Bronchial smooth muscle cell (primary cell): ENCODE measurements around the gene SCYL2. TPM values are rescaled to one million over a fixed set of nuclear protein-coding genes. Genes with fewer than 3 reads are reported as not detected.

Source experiments
- total RNA-seq: library from RNA; depleted of rRNA; stranded (reverse); fragments of >200 nt; gene quantifications from 2 replicates; pipeline ENCODE4 v1.2.1, GENCODE V29; 2014

The SCYL2 gene, protein sequence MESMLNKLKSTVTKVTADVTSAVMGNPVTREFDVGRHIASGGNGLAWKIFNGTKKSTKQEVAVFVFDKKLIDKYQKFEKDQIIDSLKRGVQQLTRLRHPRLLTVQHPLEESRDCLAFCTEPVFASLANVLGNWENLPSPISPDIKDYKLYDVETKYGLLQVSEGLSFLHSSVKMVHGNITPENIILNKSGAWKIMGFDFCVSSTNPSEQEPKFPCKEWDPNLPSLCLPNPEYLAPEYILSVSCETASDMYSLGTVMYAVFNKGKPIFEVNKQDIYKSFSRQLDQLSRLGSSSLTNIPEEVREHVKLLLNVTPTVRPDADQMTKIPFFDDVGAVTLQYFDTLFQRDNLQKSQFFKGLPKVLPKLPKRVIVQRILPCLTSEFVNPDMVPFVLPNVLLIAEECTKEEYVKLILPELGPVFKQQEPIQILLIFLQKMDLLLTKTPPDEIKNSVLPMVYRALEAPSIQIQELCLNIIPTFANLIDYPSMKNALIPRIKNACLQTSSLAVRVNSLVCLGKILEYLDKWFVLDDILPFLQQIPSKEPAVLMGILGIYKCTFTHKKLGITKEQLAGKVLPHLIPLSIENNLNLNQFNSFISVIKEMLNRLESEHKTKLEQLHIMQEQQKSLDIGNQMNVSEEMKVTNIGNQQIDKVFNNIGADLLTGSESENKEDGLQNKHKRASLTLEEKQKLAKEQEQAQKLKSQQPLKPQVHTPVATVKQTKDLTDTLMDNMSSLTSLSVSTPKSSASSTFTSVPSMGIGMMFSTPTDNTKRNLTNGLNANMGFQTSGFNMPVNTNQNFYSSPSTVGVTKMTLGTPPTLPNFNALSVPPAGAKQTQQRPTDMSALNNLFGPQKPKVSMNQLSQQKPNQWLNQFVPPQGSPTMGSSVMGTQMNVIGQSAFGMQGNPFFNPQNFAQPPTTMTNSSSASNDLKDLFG
- 12.1 and 27.6 TPM in 2 replicates for total RNA-seq

DNA sequence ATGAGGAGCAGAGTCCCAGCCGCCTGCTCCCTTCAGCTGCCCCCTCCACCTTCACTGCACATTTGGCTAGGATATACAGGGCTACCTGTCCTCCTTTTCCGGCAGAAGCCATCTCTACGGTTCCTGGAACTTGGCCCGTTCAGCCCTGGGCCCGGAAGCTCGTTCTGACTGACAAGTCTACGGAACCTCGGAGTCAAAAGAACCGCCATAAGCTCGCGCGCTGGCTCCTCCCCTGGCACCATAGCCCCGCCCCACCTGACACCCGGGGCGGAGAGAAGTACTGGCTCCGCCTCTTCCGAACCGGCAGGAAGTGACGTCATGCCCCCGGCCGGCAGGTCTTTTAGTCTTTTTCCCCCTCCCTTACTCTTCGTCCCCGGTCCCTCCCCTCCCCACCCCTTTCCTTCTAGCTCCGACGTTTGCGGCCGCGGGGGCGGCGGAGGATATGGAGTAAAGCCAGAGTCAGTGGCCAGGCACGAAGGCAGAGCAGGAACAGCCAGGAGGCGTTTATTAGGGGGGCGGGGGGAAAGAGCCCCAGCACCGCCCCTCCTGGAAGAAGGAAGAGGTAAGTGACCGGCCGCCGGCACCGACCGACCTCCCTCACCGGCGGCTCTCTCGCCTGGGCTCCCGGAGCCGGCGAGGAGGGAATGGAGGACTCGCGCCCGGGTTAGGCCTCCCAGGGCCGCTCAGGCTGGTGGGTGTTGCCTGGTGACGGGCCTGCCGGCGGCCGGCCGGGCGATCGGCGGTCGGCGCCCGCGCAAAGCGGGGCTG is at the start of gene SCYL2, which contains the start of gene DEPDC4:
SCYL2 (plus strand) TSS at position 343 of the 768 bp plus-strand sequence. CDS start 15,794 bp downstream, outside the sequence.
DEPDC4 (minus strand) TSS at position 245 of the 768 bp plus-strand sequence; CDS start at position 242, 3 bp downstream.

GRCh38 chr12:100356644-100357223 is 89.8 kb downstream of the SCYL2 start, which contains the start of gene SLC17A8:
TSS of gene SLC17A8 (plus strand) at chr12:100357074. CDS start at chr12:100357392, 318 bp downstream.

Other genes starting within 250 kb of the SCYL2 start
- 21.0 and 34.8 TPM in 2 replicates for gene BLTP3B, start 124.3 kb upstream of the SCYL2 start, total RNA-seq
- gene ACTR6, start 66.4 kb upstream of the SCYL2 start, total RNA-seq = 8.8 and 15.3 TPM in 2 replicates
- 0.43 and 0.47 TPM in 2 replicates for gene DEPDC4, start 98 bp upstream of the SCYL2 start, total RNA-seq
- 0.16 TPM in 1 of 2 replicates, not detected in the other for gene SLC17A8, start 89.9 kb downstream of the SCYL2 start, total RNA-seq
- gene NR1H4, start 206.7 kb downstream of the SCYL2 start, total RNA-seq = under 0.01 TPM in 1 of 2 replicates, not detected in the other